ENCODE measurements around the gene HCFC1R1. TPM values are rescaled to one million over a fixed set of nuclear protein-coding genes. Genes with fewer than 3 reads are reported as not detected.

The HCFC1R1 gene
- total and polyA plus RNA-seq, 2 of the 8 experiments (the other 6 are each of a cell fraction or from before 2014, with no cell fraction given): 72.7 to 138 TPM

GRCh38 chr16:2980227-2981176 lies 43.2 kb downstream of the HCFC1R1 start, which contains the start of gene PKMYT1 (continued):
- TF ChIP-seq CHD7 (IDR thresholded peaks at IDR 0.05; ENCODE audit: insufficient replicate concordance, low read length): no peak
- no peak for TF ChIP-seq CTBP2 (IDR thresholded peaks at IDR 0.05; ENCODE audit: borderline replicate concordance, insufficient read depth, insufficient read length, low read length)
- peak; percentile 57 for TF ChIP-seq TAF1 (IDR thresholded peaks at IDR 0.05; ENCODE audit: low read depth, low read length)
- no peak for TF ChIP-seq RFX5 (IDR thresholded peaks at IDR 0.05; ENCODE audit: borderline replicate concordance, low read depth, low read length)
- no peak for TF ChIP-seq SIRT6 (IDR thresholded peaks at IDR 0.05; ENCODE audit: low read length)
- no peak for TF ChIP-seq GTF2F1 (IDR thresholded peaks at IDR 0.05; ENCODE audit: borderline replicate concordance, low read depth, low read length)
- peak; percentile 87 for TF ChIP-seq NRF1 (IDR thresholded peaks at IDR 0.05; ENCODE audit: low read depth, low read length)
- no peak for TF ChIP-seq RNF2 (IDR thresholded peaks at IDR 0.05; ENCODE audit: borderline replicate concordance, low read depth, low read length, missing control alignments, poor library complexity, severe bottlenecking)
- no peak for TF ChIP-seq GABPA (IDR thresholded peaks at IDR 0.05; ENCODE audit: borderline replicate concordance, insufficient read depth, low read length)

Measured in H1 (cell line).